SW 1271 (cell line): ENCODE data around the gene PTRH1.

ENCODE experiments used
- DNase-seq, 2 experiments: peaks; one replicate each; lab custom pipeline; 2025; lab: John Stamatoyannopoulos, UW

The PTRH1 gene

DNA sequence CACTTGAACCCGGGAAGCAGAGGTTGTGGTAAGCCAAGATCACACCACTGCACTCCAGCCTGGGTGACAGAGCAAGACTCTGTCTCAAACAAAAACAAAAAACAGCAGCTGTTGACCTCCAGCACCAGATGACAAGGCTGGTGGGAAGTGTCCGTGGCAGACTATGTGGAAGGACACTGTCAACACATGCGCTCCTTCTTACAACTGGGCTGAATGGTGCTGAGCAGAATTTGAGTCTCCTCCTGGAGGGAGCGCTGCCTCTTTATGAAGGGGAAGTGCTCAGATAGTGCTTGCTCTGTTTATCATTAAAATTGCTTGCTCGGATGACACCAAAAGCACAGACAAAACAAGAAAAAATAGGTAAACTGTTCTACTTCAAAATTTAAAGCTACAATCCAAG lies 17.9 kb downstream of the PTRH1 start:
- no peak for DNase-seq

DNA sequence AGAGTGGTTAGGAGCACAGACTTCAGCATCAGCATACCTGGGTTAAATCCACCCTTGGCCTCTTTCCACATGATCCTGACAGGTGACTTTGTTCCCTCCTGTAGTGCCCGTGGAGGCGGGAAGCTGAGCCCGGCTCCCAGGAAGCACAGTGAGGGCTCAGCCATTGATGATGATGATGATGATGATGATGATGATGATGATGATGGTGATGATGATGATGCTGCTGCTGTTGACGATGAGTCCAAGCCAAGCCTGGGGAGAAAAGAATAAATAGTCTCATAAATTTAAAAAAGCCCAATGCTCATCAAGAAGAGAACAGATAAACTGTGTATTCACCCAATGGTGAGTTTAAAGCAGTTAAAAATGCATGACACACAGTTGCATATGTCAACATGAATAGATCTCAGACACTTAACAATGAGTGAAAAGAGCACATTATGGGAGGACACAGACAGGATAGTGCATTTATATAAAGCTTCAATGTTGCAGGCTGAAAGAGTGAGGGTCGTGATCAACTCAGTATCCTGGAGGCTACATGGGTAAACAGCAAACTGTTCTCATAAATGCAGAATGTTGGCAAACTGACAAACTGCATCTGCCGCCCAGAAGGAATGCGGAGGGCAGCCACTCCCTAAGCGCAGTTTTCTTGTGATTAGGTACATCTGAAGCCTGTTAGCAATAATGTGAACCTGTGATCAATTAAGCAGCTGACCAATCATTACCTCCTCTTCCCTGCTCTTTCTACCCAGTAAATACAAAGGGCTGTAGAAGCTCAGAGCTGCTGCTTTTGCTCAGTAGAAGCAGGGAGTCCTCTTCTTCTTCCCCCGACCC lies 20.4 kb downstream of the PTRH1 start:
- no peak for DNase-seq

DNA sequence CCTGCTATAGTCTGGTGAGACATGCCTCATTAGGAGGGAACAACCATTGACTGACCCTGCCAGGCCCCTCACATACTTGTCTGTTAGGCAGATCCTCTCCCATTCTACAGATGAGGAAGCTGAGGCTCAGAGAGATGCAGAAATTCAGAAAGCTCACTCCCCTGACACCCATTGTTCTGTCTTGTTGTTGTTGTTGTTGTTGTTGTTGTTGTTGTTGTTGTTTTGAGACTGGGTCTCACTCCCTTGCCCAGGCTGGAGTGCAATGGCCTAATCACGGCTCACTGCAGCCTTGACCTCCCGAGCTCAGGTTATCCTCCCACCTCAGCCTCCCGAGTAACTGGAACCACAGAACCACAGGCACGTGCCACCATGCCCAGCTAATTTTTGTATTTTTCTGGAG lies 21.8 kb downstream of the PTRH1 start:
- no peak for DNase-seq

DNA sequence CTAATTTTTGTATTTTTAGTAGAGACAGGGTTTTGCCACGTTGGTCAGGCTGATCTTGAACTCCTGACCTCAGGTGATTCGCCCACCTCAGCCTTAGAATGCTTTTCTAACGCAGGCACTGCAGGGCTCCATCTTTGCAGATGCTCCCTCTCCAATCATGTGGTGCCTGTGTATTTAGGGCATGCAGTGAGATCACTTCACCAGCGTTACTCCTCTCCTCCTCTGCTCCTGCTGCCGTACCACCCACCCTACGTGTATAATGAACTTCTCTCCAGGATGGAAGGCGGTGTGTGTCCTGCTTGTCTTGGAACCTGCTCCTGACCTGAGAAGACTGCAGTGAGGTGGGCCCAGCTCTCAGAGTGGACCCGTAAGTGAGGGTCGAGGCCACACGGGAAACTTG lies 22.3 kb downstream of the PTRH1 start:
- no peak for DNase-seq

DNA sequence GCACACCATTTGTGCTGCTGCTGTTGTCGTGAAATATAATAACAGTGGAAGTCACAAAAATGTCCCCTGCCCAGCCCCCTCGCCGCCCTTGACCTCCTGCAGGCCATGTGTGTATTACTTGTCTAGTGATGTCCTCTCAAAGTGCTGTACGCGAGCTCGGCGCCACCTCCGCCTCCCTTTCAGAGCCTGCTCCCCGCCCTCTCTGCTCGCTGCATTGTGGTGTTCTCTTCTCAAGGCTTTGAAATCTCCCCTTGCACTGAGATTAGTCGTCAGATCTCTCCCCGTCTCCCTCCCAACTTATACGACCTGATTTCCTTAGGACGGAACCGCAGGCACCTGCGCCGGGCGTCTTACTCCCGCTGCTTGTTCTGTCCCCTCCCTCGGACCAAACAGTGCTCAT lies 23.4 kb downstream of the PTRH1 start:
- no peak for DNase-seq

DNA sequence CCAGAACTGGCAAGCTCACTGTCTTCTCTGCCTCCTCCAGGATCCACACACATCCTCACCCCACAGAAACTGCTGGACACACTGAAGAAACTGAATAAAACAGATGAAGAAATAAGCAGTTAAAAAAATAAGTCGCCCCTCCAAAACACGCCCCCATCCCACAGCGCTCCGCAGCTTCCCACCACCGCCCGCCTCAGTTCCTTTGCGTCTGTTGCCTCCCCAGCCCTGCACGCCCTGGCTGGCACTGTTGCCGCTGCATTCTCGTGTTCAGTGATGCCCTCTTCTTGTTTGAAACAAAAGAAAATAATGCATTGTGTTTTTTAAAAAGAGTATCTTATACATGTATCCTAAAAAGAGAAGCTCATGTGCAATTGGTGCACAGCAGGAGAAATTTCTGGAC lies 24.7 kb downstream of the PTRH1 start:
- DNase-seq, result no peak

DNA sequence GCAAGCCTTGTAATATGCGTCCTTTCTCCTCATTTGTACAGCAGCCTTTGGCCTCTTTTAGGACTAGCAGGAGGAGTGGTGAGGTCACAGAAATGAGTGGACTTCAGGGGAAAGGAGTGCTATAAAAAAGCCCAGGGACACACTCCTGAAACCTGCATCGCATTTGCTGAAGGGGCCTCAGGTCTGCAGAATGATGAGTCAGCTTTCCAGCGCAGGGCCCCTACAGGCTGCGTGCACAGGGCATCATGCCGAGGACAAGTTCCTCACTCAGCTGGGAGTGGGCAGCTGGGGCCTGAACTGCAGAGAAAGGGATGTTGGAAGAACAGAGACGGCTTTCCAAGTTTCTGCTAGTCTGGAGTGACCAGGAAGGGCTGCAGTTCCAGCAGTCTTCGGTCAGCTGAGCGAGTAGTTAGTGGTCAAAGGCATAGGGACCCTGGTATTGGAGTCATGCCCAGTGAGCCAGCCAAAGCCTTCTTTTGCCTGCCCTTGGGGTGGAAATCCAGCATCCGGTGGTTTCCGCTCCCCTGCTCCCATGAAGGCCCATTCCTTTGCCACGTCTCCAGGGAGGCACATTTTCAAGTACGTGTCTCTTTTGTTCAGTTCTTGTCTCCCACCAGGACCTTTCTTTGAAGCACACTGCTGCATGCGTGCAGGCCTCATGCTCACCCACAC lies 26.0 kb downstream of the PTRH1 start:
- DNase-seq, result no peak

DNA sequence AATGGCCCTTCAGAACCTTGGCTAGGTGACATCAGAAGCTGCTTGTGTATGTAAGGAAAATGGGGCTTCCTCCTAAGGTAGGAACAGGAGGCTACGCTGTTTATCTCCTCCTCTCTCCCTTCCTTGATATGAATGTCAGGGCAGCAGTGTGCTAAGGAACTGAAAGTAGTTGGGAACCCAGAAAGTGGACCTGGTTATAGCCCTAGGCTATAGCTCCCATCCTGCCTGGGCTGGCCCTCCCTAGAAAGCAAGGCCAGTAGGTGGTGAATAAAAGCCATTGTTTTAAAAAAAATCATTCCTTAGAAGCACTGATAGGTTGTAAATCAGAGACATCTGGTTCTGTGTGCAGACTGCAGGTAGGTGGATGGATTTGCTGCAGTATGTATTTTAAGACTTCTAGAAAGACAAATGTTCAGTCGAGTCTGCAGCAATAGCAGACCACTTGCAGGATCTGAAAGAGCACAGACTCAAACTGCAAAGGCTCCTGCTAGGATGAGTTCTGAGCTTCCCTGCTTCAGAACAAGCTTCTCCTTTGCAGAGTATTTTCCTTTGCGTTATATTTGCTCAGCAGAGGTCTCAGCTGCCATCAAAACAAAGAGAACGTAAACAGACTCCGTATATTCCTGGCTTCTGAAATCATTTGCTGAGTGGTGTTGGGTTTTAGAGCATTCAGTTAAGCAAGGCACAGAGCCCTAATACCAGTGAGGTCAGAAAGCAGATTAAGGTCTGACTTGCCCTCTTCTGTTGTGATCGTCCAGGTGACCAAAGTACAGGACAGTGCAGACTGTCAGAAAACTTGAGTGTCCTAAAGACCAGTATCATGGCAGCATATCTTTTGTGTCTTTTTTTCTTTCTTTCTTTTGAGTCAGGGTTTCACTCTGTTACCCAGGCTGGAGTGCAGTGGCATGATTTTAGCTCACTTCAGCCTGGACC lies 28.7 kb downstream of the PTRH1 start:
- no peak for DNase-seq

DNA sequence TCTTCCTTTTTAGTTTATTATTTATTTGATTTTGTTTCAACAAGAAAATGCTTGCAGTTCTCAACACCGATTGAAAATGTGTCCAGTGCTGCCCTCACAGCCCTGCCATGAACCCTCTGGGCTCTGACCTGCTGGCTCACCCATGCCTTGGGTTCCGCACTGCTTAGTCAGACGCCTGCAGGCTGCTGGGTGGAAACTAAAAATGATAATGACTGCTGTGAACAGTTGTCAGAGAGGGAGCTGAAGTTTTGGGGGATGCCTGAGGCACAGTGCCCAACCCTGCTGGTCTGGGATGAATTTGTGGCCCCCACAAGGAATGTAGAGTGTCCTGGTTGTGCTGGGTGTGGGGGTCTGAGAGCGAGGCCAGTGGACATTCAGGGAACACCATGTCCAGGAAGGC lies 30.9 kb downstream of the PTRH1 start:
- peak in 1 of 2 experiments; percentile 13 for DNase-seq

DNA sequence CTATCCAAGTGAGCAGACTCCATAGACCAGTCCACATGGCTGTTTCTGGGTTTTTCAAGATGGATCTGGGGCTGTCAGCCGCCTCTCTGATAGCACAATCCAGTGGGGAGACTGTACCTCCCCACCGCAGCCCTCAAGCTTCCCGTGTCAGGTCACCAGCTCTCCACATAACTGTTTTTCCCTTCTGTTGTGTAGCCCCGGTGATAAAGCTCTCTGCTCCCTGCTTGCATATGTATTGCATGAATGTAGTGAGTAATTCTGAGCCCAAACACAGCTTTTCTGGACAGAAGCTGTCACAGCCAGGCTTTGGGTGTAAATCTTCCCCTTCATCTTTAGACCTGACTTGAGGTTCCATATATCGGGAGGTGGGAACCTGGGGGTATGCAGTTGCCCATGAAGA lies 31.7 kb downstream of the PTRH1 start:
- no peak for DNase-seq

DNA sequence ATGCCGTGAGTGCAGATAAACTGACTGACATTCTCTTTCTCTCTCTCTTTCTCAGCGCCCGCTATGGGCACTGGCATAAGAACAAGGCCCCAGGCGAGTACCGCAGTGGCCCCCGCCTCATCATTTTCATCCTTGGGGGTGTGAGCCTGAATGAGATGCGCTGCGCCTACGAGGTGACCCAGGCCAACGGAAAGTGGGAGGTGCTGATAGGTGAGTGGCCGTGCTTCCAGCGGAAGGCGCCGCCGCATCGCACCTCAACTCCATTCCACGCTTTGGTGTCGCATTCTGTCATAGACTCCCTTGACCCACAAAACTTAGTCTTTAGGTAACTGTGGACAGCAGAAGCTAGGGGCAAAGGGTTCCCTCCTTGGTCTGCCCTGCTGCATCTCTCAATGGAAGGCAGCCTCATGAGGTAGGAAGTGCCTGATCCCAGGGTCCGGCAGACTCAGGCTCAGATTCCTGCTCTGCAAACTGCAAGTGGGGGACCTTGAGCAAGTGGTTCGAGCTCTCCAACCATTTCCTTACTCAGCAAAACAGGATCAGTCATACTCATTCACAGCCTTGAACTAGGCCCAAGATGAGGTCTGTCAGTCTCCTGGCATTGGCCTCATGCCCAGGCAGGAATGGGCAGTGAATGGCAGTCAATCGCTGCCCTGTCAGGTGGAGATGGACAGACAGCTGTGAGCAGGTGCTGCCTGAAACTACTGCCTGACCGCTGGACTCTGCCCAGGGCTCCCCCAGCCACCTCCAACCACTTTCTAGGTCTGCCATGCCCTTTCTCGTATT lies 32.9 kb downstream of the PTRH1 start:
- DNase-seq, result no peak

DNA sequence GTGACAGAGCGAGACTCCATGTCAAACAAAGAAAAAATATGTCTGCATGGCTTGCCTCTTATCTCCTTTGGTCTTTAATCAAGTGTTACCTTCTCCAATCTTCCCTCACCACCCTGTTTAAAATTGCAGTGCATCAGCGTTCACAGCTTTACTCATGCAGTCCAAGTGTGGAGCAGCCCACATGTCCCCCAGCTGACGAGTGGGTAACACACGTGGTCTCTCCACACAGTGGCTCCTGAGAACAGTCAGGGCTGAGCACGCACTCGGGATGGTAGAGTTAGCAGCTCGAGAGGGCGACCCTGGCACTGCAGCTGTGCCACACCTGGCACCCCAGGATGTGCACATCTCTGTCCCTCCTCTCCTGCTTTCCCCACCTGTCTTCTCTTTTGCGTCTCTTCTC lies 34.6 kb downstream of the PTRH1 start:
- DNase-seq, result no peak

DNA sequence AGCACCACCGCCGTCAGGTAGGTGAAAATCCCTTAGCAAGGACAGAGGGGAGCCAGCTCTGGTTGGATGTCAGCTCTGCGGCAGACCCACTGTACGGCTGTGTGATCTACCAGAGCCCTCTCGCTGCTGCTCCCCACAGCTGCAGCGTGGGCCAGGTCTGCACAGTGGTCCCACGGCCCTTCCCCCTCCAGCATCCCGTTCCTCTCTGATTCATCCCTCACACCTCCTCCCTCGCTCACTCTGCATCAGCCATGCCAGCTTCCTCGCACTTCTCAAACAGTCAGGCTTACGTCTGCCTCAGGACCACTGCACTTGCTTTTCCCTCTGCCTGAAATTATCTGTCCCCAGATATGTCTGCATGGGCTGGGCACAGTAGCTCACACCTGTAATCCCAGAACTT lies 35.2 kb downstream of the PTRH1 start:
- no peak for DNase-seq

DNA sequence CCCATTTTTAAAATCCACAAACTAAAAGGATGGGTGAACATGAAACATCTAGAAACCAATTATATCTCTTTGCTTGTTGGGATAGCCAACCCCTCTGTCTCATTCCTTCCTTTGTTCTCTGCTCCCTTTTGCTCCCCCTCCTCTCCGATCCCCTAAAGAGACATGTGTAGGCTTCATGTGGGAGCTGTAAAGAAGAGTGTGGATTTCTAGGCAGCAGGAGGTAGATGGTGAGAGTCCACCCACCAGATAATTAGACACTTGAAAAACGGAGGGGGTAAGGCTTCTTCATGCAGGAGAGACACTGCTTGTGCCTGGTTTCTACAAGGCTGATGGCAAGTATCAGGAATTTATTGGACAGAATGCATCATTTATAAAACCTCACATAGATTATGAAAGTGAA lies 36.0 kb downstream of the PTRH1 start:
- no peak for DNase-seq

DNA sequence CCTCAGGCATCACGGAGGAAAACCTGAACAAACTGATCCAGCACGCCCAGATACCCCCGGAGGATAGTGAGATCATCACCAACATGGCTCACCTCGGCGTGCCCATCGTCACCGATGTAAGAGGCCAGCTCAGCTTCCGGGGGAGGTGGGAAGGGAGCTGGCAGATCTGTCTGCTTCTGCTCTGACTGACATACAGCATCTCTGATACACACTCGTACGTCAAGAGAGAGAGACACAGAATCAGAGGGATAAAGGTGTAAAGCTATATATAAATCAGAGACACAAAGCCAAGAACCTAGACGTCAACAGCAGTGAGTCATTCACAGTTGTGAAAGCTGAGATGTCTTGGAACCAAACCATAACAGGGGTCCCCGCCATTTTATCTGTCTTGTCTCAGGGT lies 38.8 kb downstream of the PTRH1 start:
- DNase-seq, result no peak

DNA sequence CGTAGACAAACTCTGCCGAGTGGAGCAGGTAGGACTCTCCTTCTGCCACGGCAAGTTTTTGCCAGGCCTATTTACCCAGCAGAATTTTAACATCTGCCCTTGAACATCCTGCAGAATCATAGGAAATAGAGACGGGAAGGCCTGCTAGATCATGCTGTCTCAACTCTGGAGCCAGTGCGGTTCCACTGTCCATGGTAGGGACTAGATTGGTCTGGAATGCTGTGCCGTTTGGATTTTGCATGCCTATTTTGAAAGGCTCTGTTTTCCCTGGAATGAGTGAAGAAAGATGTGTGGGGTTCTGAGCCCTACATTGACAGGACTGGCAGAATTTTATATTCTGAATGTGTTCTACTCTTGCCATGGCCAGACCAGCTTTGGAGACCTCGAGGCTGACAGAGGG lies 42.2 kb downstream of the PTRH1 start:
- no peak for DNase-seq

DNA sequence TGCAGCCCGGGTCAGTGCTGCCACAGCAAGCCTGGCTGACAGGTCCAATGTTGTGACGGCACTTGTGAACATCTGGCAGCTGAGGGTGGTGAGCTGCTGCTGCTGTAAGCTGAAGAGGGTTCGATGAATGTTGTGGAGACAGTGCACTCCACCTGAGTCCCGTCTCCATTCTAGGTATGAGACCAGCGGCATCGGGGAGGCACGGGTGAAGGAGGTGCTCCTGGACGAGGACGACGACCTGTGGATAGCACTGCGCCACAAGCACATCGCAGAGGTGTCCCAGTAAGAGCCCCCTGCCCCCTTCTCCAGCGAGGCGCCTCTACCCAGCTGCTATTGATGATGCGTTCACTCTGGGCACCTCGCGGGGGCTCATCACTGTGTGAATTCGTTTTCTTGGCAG lies 47.6 kb downstream of the PTRH1 start:
- DNase-seq, result no peak

DNA sequence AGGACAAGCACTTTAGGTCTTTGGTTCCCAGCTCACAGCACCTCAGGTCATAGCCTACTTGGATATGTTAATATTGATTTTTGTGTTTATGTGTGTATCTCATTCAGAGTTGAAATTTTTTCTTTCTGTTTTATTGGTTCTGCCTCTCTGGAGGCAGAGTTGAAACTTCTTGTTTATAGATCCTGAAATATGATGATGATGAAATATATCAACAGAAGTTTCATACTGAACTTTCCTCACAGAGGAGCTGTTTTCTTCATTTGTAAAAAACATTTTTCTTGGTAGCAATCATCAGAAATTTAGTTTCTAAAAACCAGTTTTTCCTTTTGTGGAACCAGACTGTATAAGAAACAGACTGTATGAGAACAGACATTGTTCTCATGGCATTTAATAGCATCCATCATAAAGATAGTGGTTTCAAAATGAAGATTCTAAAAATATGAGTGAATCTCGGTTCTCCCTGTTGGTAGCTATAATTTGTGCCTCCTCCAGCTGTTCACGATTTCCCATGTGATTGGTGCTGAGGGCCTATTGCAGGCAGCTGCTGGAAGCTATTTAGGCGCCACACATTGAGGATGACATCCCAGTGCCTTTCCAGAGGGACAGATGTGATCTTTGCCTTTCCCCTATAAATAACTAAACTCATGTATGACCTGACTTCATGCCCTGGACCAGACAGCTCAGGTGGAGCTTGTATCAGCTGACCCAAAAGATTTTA lies 48.2 kb downstream of the PTRH1 start:
- DNase-seq, result no peak

DNA sequence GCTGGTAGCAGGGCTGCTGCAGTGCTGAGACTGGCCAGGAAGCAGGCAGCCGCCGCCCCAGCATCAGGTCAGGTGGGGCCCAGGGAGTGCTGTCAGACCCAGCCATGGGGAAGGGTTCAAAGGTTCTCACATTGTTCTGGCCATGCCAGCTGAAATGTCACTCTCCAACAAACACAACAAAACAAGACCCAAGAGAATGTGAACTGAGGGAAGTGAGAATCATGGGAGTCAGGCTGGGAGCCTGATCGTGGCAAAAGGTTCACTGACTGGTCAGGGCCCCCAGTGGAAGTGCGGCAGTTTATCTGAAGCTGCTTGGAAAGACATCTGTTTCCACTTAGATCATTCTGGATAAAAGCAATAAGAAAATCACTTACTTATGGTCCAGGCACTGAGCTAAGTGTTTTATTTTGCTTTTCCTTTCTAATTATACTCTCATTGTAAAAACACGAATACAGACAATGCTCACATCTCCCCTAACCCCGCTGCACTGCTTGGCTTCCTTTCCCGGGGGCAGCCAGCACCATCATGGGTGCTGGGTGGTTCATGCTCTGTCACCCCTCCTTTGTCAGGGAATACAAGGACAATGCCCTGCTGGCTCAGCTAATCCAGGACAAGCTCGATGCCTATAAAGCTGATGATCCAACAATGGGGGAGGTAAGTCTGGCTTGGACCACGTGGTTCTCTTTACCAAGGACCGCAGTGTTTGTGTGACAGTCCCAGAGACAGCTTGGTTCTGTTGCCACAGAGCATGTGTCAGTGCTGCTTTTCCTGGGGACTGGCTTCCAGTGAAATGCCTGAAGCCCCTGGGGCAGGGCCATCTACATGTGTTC lies 50.6 kb downstream of the PTRH1 start:
- no peak for DNase-seq

DNA sequence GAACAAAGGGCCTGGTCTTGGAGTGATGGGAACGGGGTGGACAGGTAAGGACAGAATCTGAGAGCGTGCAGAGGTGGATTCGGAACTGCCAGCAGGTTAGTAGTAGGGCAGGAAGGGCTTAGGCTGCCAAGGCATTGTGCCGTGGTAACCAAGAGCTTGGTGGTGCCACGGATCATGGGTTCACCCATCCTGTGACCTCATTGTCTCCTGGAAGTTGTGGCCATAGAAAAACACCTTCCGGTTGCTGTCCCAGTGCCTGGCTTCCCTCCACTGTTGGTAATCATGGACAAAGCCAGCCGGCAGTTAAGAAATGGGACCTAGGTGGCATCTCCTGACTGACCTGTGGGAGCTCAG lies 51.2 kb downstream of the PTRH1 start:
- DNase-seq, result no peak
